NCI-H82 (cell line): ENCODE measurements around the gene EDN3.

Experiments used
- DNase-seq: peaks from one replicate; lab custom pipeline; 2025; lab: John Stamatoyannopoulos, UW

Gene EDN3

DNA sequence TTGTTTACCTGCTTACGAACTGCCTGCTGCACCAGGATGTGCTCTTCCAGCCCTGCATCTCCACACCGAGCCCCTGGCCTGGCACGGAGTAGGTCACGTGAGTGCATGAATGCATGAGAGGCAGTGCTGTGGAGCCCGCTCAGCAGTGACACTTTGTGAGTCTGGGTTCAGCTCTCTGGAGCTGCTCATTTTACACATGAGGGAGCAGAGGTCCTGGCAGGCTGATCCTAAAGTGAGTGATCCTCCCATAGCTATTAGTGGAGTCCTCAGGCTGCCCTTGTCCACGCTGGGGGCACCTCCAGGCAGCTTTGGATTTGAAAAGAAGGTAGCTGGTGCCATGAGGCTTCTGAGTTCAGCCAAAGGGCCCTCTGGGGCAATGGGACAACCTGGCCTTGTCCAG is 64.2 kb downstream of the EDN3 start:
- no peak for DNase-seq

- DNase-seq: no peak
These were observed 65.3 kb downstream of the EDN3 start for GRCh38 chr20:59365611-59366285.

DNA sequence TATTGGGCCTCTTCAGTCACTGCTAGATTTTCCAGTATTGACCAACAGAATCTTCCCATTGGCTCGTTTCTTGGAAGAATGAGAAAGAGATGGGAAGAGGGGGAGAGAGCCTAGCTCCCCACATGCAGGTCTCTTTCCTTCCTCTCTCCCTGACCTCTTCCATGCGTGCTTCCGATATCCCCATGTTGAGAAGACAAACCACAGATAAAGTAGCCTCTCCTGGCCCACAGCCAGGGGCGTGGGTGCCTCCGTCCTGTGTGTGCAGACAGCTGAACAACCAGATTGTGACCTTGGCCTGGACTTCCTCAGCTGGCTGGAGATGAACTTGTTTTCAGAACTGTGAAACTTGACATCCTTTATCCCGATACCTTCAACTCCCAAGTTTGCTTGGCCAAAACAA is 71.0 kb downstream of the EDN3 start:
- no peak for DNase-seq

- no peak for DNase-seq
These were observed 73.8 kb downstream of the EDN3 start for GRCh38 chr20:59374261-59374660.

DNA sequence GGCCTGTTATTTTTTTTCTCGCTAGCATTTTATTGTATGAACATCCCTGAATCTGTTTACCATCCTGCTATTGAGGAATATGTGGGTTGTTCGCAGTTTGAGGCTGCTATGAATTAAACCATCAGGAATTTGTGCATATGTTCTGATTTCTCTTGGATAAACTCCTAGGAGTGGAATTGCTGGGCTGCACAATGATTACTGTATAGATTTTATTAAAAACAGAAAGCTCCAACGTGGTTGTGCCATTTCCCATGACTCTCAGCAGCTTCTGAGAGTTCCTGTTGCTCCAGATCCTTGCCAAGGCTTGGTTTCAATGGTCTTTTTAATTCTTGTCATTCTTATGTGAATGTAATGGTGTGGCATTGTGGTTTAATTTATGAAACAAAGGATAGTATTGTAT is 75.1 kb downstream of the EDN3 start:
- no peak for DNase-seq
